HepG2 (cell line): ENCODE results near the gene CCDC158. TPM values are rescaled to one million over a fixed set of nuclear protein-coding genes. Genes with fewer than 3 reads are reported as not detected.

ENCODE experiments used
- ASH2L ChIP-seq: fragments of 300-600, 200-600 bp; sonication (generic); IDR thresholded peaks from 2 replicates; pipeline ENCODE4 v1.7.0; 2017; ENCODE audit warnings: low read depth, mild to moderate bottlenecking, moderate library complexity, mixed read lengths, low read length; ENCODE audit not compliant: insufficient read length
- CC2D1A ChIP-seq: sonication (generic); formaldehyde crosslinking; IDR thresholded peaks from 2 replicates; pipeline ENCODE4 v1.8.1; 2023; ENCODE audit warnings: mild to moderate bottlenecking, missing genetic modification reagents
- GZF1 ChIP-seq: sonication (generic); formaldehyde crosslinking; IDR thresholded peaks from 2 replicates; pipeline ENCODE4 v1.5.1; 2020; ENCODE audit warnings: mild to moderate bottlenecking, missing genetic modification reagents
- HMG20B ChIP-seq: conservative IDR thresholded peaks from 2 replicates; pipeline ENCODE4 v1.6.1; 2016; ENCODE audit warnings: missing genetic modification reagents, missing compliant biosample characterization
- HNF4A ChIP-seq: sonication (generic); formaldehyde crosslinking; IDR thresholded peaks from 2 replicates; pipeline ENCODE4 v1.4.0; 2020; ENCODE audit warnings: missing genetic modification reagents
- JUND ChIP-seq: sonication (generic); formaldehyde crosslinking; IDR thresholded peaks from 2 replicates; pipeline ENCODE4 v1.8.0; 2022; ENCODE audit warnings: mild to moderate bottlenecking, missing genetic modification reagents
- KLF12 ChIP-seq: sonication (generic); formaldehyde crosslinking; IDR thresholded peaks from 2 replicates; pipeline ENCODE4 v1.4.0; 2020; ENCODE audit warnings: missing genetic modification reagents, borderline replicate concordance
- MAFF ChIP-seq: IDR thresholded peaks from 2 replicates; pipeline ENCODE4 v1.6.1; 2011; ENCODE audit warnings: low read depth, low read length, improper control_type of control experiment
- MXD4 ChIP-seq: IDR thresholded peaks from 2 replicates; pipeline ENCODE4 v1.6.1; 2016; ENCODE audit warnings: mild to moderate bottlenecking, missing biosample characterization, missing genetic modification reagents
- MZF1 ChIP-seq: sonication (generic); formaldehyde crosslinking; IDR thresholded peaks from 2 replicates; pipeline ENCODE4 v1.8.1; 2023; ENCODE audit warnings: mild to moderate bottlenecking, missing genetic modification reagents, borderline replicate concordance
- POLR2AphosphoS5 ChIP-seq: IDR thresholded peaks from 2 replicates; pipeline ENCODE4 v1.6.1; 2012; ENCODE audit warnings: low read depth, low read length
- RBFOX2 ChIP-seq: fragments of 200-400 bp; formaldehyde crosslinking; IDR thresholded peaks from 2 replicates; pipeline ENCODE4 v1.6.1; 2017; ENCODE audit warnings: low read depth, mild to moderate bottlenecking, low read length
- RCOR2 ChIP-seq: IDR thresholded peaks from 2 replicates; pipeline ENCODE4 v1.6.1; 2016; ENCODE audit warnings: missing biosample characterization, missing genetic modification reagents
- SMAD1 ChIP-seq: sonication (generic); formaldehyde crosslinking; IDR thresholded peaks from 2 replicates; pipeline ENCODE4 v1.4.0; 2020; ENCODE audit warnings: missing genetic modification reagents, low read depth, mild to moderate bottlenecking, borderline replicate concordance
- SP4 ChIP-seq: sonication (generic); formaldehyde crosslinking; IDR thresholded peaks from 2 replicates; pipeline ENCODE4 v1.8.1; 2023; ENCODE audit warnings: mild to moderate bottlenecking, missing genetic modification reagents
- ZFP36 ChIP-seq: fragments of 150-350 bp; IDR thresholded peaks from 2 replicates; pipeline ENCODE4 v1.6.1; 2018; ENCODE audit warnings: borderline replicate concordance, low read length, low read depth; ENCODE audit not compliant: partially characterized antibody
- ZNF253 ChIP-seq: sonication (generic); formaldehyde crosslinking; IDR thresholded peaks from 2 replicates; pipeline ENCODE4 v1.8.0; 2022; ENCODE audit warnings: mild to moderate bottlenecking, missing genetic modification reagents, borderline replicate concordance
- ZNF256 ChIP-seq: sonication (generic); formaldehyde crosslinking; conservative IDR thresholded peaks from 2 replicates; pipeline ENCODE4 v1.4.0; 2020; ENCODE audit warnings: missing genetic modification reagents
- ZNF33A ChIP-seq: sonication (generic); formaldehyde crosslinking; IDR thresholded peaks from 2 replicates; pipeline ENCODE4 v1.5.1; 2020; ENCODE audit warnings: missing genetic modification reagents, mild to moderate bottlenecking, moderate library complexity, borderline replicate concordance
- ZNF570 ChIP-seq: sonication (generic); formaldehyde crosslinking; IDR thresholded peaks from 2 replicates; pipeline ENCODE4 v1.4.0; 2020; ENCODE audit warnings: mild to moderate bottlenecking, missing genetic modification reagents, borderline replicate concordance
- ZSCAN30 ChIP-seq: sonication (generic); formaldehyde crosslinking; IDR thresholded peaks from 2 replicates; pipeline ENCODE4 v1.5.0; 2020; ENCODE audit warnings: mild to moderate bottlenecking, missing genetic modification reagents
- ZSCAN31 ChIP-seq: sonication (generic); formaldehyde crosslinking; IDR thresholded peaks from 2 replicates; pipeline ENCODE4 v1.5.0; 2020; ENCODE audit warnings: low read depth, mild to moderate bottlenecking, missing genetic modification reagents
- polyA plus RNA-seq, 8 experiments: library from polyadenylated mRNA; depleted of rRNA in 3 of 8; stranded (reverse) in 7 of 8; unstranded in 1 of 8; fragments of >200 nt; fragmentation: Illumina TruSeq in 4 of 8; extraction: Trizol in 4 of 8; gene quantifications; 2 replicates each; pipeline versions ENCODE4 v1.2.1 to v1.2.3, GENCODE V29; 2011 to 2016; ENCODE audit warnings: low read depth in 4 of 8, missing spikeins in 1 of 8, mixed read lengths in 1 of 8; ENCODE audit not compliant: insufficient read depth in 1 of 8
- total RNA-seq, 5 experiments: library from RNA; depleted of rRNA; stranded (reverse); fragments of >200 nt; fragmentation: Illumina TruSeq; extraction: Trizol; gene quantifications; 2 replicates each; pipeline ENCODE4 v1.2.3, GENCODE V29; 2016; ENCODE audit warnings: low read depth in 1 of 5
- TF ChIP-seq, protein P1 (sequence below): sonication (generic); formaldehyde crosslinking; IDR thresholded peaks from 2 replicates; pipeline ENCODE4 v1.4.0; 2020; ENCODE audit warnings: missing genetic modification reagents
- TF ChIP-seq, protein P2 (sequence below), 2 experiments: sonication (generic) in 1 of 2; formaldehyde crosslinking in 1 of 2; IDR thresholded peaks; 2 replicates each; pipeline versions ENCODE4 v1.6.1 to v1.9.0; 2014 to 2022; ENCODE audit warnings: antibody characterized with exemption in 1 of 2, borderline replicate concordance in 1 of 2, inconsistent platforms in 1 of 2, low read depth in 1 of 2, missing genetic modification reagents in 1 of 2
- TF ChIP-seq, protein P3 (sequence below): sonication (generic); formaldehyde crosslinking; IDR thresholded peaks from 2 replicates; pipeline ENCODE4 v1.5.0; 2020; ENCODE audit warnings: missing genetic modification reagents

The CCDC158 gene
- total and polyA plus RNA-seq, 2 of the 13 experiments (the other 11 are each of a cell fraction or from before 2014, with no cell fraction given): not detected

DNA sequence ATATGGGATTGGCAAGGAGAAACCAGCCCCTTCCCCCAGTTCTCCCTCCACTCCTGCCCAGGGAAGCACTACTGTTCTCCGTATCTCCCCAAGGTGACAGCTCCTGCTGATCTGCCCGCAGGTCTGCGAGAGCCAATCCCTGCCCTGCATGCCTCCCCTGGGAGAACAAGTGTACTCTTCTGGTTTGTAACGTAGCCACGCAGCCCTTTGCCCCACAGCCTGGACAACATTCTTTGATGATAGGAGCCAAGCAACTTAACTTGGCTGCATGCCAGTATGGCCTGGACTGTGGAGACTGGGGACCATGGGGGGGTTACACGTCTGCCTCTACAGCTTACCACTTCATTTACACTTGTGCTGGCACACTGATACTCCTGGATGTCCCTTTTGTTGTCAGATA, 112.4 kb downstream of the CCDC158 start (continued):
- TF ChIP-seq ZSCAN31 (CRISPR knock-in tag): no peak
- peak; percentile 43; the same call in 1 of the 2 replicates for TF ChIP-seq MXD4 (CRISPR knock-in tag)
- no peak for TF ChIP-seq ZFP36
- TF ChIP-seq RCOR2 (CRISPR knock-in tag): 0 out of 2 replicates have a peak, but pooled peaks have one; percentile 21
- TF ChIP-seq GZF1: no peak
- no peak for TF ChIP-seq MAFF
- TF ChIP-seq ZSCAN30: no peak
- no peak for TF ChIP-seq ZNF33A
- TF ChIP-seq ASH2L: no peak
- TF ChIP-seq POLR2AphosphoS5: peak; percentile 35; the same call in 1 of the 2 replicates
- TF ChIP-seq MZF1 (CRISPR knock-in tag): no peak
- TF ChIP-seq, protein P1, sequence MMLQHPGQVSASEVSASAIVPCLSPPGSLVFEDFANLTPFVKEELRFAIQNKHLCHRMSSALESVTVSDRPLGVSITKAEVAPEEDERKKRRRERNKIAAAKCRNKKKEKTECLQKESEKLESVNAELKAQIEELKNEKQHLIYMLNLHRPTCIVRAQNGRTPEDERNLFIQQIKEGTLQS (CRISPR knock-in tag): no peak
- TF ChIP-seq HNF4A (CRISPR knock-in tag): peak; percentile 56
- no peak for TF ChIP-seq ZNF256 (CRISPR knock-in tag)
- no peak for TF ChIP-seq ZNF253 (CRISPR knock-in tag)
- TF ChIP-seq RBFOX2: no peak
- TF ChIP-seq, protein P2, sequence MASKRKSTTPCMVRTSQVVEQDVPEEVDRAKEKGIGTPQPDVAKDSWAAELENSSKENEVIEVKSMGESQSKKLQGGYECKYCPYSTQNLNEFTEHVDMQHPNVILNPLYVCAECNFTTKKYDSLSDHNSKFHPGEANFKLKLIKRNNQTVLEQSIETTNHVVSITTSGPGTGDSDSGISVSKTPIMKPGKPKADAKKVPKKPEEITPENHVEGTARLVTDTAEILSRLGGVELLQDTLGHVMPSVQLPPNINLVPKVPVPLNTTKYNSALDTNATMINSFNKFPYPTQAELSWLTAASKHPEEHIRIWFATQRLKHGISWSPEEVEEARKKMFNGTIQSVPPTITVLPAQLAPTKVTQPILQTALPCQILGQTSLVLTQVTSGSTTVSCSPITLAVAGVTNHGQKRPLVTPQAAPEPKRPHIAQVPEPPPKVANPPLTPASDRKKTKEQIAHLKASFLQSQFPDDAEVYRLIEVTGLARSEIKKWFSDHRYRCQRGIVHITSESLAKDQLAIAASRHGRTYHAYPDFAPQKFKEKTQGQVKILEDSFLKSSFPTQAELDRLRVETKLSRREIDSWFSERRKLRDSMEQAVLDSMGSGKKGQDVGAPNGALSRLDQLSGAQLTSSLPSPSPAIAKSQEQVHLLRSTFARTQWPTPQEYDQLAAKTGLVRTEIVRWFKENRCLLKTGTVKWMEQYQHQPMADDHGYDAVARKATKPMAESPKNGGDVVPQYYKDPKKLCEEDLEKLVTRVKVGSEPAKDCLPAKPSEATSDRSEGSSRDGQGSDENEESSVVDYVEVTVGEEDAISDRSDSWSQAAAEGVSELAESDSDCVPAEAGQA (IDR thresholded peaks at IDR 0.05; ENCODE audit: low read depth): no peak
- TF ChIP-seq, protein P2 (CRISPR knock-in tag; IDR thresholded peaks at IDR 0.05; ENCODE audit: borderline replicate concordance): no peak
- no peak for TF ChIP-seq CC2D1A (CRISPR knock-in tag)
- no peak for TF ChIP-seq HMG20B (CRISPR knock-in tag)
- TF ChIP-seq, protein P3, sequence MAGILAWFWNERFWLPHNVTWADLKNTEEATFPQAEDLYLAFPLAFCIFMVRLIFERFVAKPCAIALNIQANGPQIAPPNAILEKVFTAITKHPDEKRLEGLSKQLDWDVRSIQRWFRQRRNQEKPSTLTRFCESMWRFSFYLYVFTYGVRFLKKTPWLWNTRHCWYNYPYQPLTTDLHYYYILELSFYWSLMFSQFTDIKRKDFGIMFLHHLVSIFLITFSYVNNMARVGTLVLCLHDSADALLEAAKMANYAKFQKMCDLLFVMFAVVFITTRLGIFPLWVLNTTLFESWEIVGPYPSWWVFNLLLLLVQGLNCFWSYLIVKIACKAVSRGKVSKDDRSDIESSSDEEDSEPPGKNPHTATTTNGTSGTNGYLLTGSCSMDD (CRISPR knock-in tag): no peak
- TF ChIP-seq ZNF570 (CRISPR knock-in tag): no peak
- no peak for TF ChIP-seq SP4 (CRISPR knock-in tag)
- TF ChIP-seq JUND (CRISPR knock-in tag): no peak
- no peak for TF ChIP-seq KLF12
- no peak for TF ChIP-seq SMAD1 (CRISPR knock-in tag)
